Right atrium auricular region (tissue), 2 donors: ENCODE measurements around the gene LRRC39. TPM values are rescaled to one million over a fixed set of nuclear protein-coding genes. Genes with fewer than 3 reads are reported as not detected.

Experiments used
- DNase-seq: peaks from one replicate; pipeline ENCODE4 v3.0.0-alpha.2; 2019; ENCODE audit warnings: low spot score
- H3K27ac ChIP-seq, 2 donors: fragments of 200-600 bp; sonication (generic); 1 replicate in 1 of 2; 2 replicates in 1 of 2; pipeline ENCODE4 v1.5.1; 2016 to 2019
- H3K27me3 ChIP-seq, 2 donors: fragments of 200-600 bp; sonication (generic); one replicate each; pipeline versions ENCODE4 v1.5.1 to v1.6.0; 2017 to 2019
- H3K36me3 ChIP-seq: fragments of 200-600 bp; sonication (generic); one replicate; pipeline ENCODE4 v1.5.1; 2016
- H3K4me1 ChIP-seq, 2 donors: fragments of 200-600 bp; sonication (generic); one replicate each; pipeline versions ENCODE4 v1.5.1 to v1.6.0; 2017 to 2019
- H3K4me3 ChIP-seq, 2 donors: fragments of 200-600 bp; sonication (generic); 1 replicate in 1 of 2; 2 replicates in 1 of 2; pipeline ENCODE4 v1.5.1; 2017 to 2019; ENCODE audit warnings: mild to moderate bottlenecking in 1 of 2, moderate library complexity in 1 of 2
- H3K9me3 ChIP-seq, 2 donors: fragments of 200-600 bp; sonication (generic); one replicate each; pipeline ENCODE4 v1.5.1; 2019
- CTCF ChIP-seq, 2 donors: fragments of 200-600 bp; sonication (generic); IDR thresholded peaks; one replicate each; pipeline ENCODE4 v1.5.1; 2019; ENCODE audit warnings: antibody characterized with exemption in 2 of 2
- total RNA-seq, 2 donors: library from RNA; depleted of rRNA; stranded (reverse); fragments of >200 nt; gene quantifications; one replicate each; pipeline ENCODE4 v1.1.0, GENCODE V29; 2016

The LRRC39 gene
- total RNA-seq, 2 donors from 2014 or later: 27.6 to 142 TPM

- Histone ChIP-seq H3K9me3 (no peaks in the 10 kb centered on the region), H3K4me3 (no peak overlapping the region), H3K4me1 (no peaks in the 10 kb centered on the region), H3K27ac (no peak overlapping the region), H3K27me3 (no peaks in the 10 kb centered on the region), H3K36me3 (peaks cover 56% of the 10 kb centered on the region)
- TF ChIP-seq CTCF (IDR thresholded peaks at IDR 0.05): no peak
- no peak for DNase-seq
Observed at GRCh38 chr1:100145116-100145515, 32.9 kb downstream of the LRRC39 start.

GRCh38 chr1:100142343-100142742, 35.7 kb downstream of the LRRC39 start:
- H3K27me3 ChIP-seq: no peaks in the 10 kb centered on the region
- H3K27ac ChIP-seq: no peak overlapping the region
- no peak overlapping the region for H3K4me3 ChIP-seq
- no peaks in the 10 kb centered on the region for H3K9me3 ChIP-seq
- no peak for TF ChIP-seq CTCF (IDR thresholded peaks at IDR 0.05)
- no peaks in the 10 kb centered on the region for H3K4me1 ChIP-seq
- no peak for DNase-seq
- H3K36me3 ChIP-seq: peaks cover 66% of the 10 kb centered on the region

- TF ChIP-seq CTCF (IDR thresholded peaks at IDR 0.05): no peak
- Histone ChIP-seq H3K27ac (no peak overlapping the region), H3K27me3 (no peaks in the 10 kb centered on the region), H3K36me3 (peaks cover 63% of the 10 kb centered on the region), H3K4me1 (no peaks in the 10 kb centered on the region), H3K4me3 (no peak overlapping the region), H3K9me3 (no peaks in the 10 kb centered on the region)
- no peak for DNase-seq
Observed at GRCh38 chr1:100141192-100141591, 36.9 kb downstream of the LRRC39 start.

GRCh38 chr1:100137602-100138001, 40.5 kb downstream of the LRRC39 start:
- Histone ChIP-seq H3K9me3 (no peaks in the 10 kb centered on the region), H3K4me3 (no peak overlapping the region), H3K4me1 (peaks cover 0 to 11% of the 10 kb centered on the region in 2 donors), H3K36me3 (peaks cover 40% of the 10 kb centered on the region), H3K27me3 (no peaks in the 10 kb centered on the region), H3K27ac (no peak overlapping the region)
- no peak for DNase-seq
- TF ChIP-seq CTCF (IDR thresholded peaks at IDR 0.05): no peak

- no peak for DNase-seq
- Histone ChIP-seq H3K27me3 (no peaks in the 10 kb centered on the region), H3K4me1 (peaks cover 0 to 18% of the 10 kb centered on the region in 2 donors), H3K9me3 (no peaks in the 10 kb centered on the region), H3K27ac (no peak overlapping the region), H3K4me3 (no peak overlapping the region), H3K36me3 (peaks cover 22% of the 10 kb centered on the region)
- no peak for TF ChIP-seq CTCF (IDR thresholded peaks at IDR 0.05)
Observed at GRCh38 chr1:100134872-100135271, 43.2 kb downstream of the LRRC39 start.
